NT2/D1 (cell line): ENCODE measurements around the gene BDKRB1.

ENCODE experiments used
- DNase-seq: peaks from one replicate; pipeline ENCODE4 v3.0.0-alpha.2; 2011; ENCODE audit warnings: low read depth, low spot score
- H3K27me3 ChIP-seq: 2 replicates; pipeline ENCODE4 v1.6.0; 2011; ENCODE audit warnings: mild to moderate bottlenecking; ENCODE audit not compliant: insufficient read length, insufficient read depth
- H3K36me3 ChIP-seq: 2 replicates; pipeline ENCODE4 v1.6.1; 2011; ENCODE audit warnings: mild to moderate bottlenecking, low read length, mixed read lengths; ENCODE audit not compliant: insufficient read depth, insufficient read length
- H3K4me1 ChIP-seq: 2 replicates; pipeline ENCODE4 v1.5.1; 2011; ENCODE audit not compliant: insufficient read depth, insufficient read length
- H3K4me3 ChIP-seq: 2 replicates; pipeline ENCODE4 v1.5.1; 2011; ENCODE audit warnings: low read depth; ENCODE audit not compliant: insufficient read length
- H3K9ac ChIP-seq: 2 replicates; pipeline ENCODE4 v1.6.0; 2011; ENCODE audit warnings: low read depth; ENCODE audit not compliant: insufficient read length
- H3K9me3 ChIP-seq: 2 replicates; pipeline ENCODE4 v1.5.1; 2011; ENCODE audit warnings: mild to moderate bottlenecking, low read length; ENCODE audit not compliant: insufficient read depth
- SUZ12 ChIP-seq: IDR thresholded peaks from 2 replicates; pipeline ENCODE4 v1.6.1; 2011; ENCODE audit not compliant: insufficient read length, insufficient read depth; ENCODE audit errors: extremely low read depth
- YY1 ChIP-seq: IDR thresholded peaks from 2 replicates; pipeline ENCODE4 v1.6.1; 2011; ENCODE audit not compliant: insufficient read length, insufficient read depth
- ZNF274 ChIP-seq: IDR thresholded peaks from 2 replicates; pipeline ENCODE4 v1.6.1; 2011; ENCODE audit warnings: mild to moderate bottlenecking, low read depth, low read length

The BDKRB1 gene

DNA sequence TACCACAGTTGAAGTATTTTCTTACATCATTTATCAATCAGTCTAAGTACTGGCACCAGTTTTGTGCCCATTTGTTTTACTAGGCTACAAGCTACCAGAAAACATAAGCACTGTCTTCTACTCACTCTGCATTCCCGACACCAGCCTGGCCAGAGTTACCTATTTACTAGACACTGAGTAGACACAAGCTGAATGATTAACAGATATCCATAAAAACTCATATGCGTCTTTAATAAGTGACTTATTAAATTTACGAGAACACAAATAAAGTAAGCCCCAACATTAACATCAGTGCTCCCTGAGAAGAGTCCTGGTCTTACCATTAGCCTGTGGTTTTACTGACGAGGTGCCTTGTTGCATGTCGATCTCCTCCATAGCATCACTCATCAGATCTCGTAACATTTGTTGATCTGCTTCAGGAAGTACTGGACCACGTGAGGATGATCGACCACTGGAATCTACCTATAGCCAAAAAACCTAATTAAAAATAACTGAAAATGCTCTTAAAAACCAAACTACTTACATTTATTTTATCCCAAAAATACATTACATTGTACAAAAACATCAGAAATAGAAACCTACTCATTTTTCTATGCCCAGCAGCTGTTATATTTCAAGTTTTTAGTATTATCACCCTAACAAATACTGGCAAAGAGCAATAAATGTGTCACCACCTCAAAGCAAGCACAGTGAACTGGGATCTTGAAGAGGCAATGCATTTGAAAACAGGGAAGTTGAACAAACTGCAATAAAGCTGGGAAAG lies 53.3 kb downstream of the BDKRB1 start:
- Histone ChIP-seq H3K4me1 (no peaks in the 10 kb centered on the region), H3K4me3 (no peak overlapping the region), H3K36me3 (peaks cover 19% of the 10 kb centered on the region), H3K9ac (no peak overlapping the region), H3K27me3 (no peaks in the 10 kb centered on the region), H3K9me3 (no peaks in the 10 kb centered on the region)
- no peak for DNase-seq
- TF ChIP-seq ZNF274: no peak
- no peak for TF ChIP-seq YY1
- no peak for TF ChIP-seq SUZ12

DNA sequence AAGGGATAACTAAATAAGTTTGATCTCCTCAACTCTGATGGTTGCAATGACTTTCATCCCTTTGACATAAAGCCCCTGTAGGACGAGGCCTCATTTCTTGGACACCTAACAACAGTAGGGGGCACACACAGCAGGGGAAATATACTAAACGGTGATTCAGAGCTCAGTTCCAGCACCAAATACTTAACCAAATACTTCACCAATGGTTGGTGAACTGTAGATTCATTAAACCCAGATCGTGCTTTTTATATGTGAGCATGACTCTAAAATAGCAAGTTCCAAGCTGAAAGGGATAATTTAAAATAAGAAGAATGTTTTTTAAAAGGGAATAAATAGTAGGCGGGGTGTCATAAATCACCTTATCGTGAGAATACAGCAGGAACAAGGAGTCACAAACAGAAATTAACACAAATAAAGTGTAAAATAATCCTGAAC lies 53.9 kb downstream of the BDKRB1 start:
- TF ChIP-seq YY1: no peak
- no peak for TF ChIP-seq ZNF274
- no peak for TF ChIP-seq SUZ12
- no peak for DNase-seq
- H3K9ac ChIP-seq: no peak overlapping the region

GRCh38 chr14:96310906-96311305 lies 54.9 kb downstream of the BDKRB1 start:
- Histone ChIP-seq H3K4me1 (no peaks in the 10 kb centered on the region), H3K27me3 (no peaks in the 10 kb centered on the region), H3K9me3 (no peaks in the 10 kb centered on the region), H3K36me3 (peaks cover 25% of the 10 kb centered on the region), H3K9ac (no peak overlapping the region), H3K4me3 (no peak overlapping the region)
- TF ChIP-seq ZNF274 (no peak), SUZ12 (no peak), YY1 (no peak)
- no peak for DNase-seq

More for the DNA sequence above, 53.9 kb downstream of the BDKRB1 start:
- Histone ChIP-seq H3K36me3 (peaks cover 21% of the 10 kb centered on the region), H3K4me1 (no peaks in the 10 kb centered on the region), H3K9me3 (no peaks in the 10 kb centered on the region), H3K27me3 (no peaks in the 10 kb centered on the region), H3K4me3 (no peak overlapping the region)
